H1 (cell line): ENCODE results near the gene CD96. TPM values are rescaled to one million over a fixed set of nuclear protein-coding genes. Genes with fewer than 3 reads are reported as not detected.
A peak's percentile ranks its signal among the peaks of the same experiment; 100 is the strongest.

Experiments
- CTCF ChIA-PET: fragments of 300-600 bp; sonication (Branson Sonifier 250); formaldehyde crosslinking; loops from one replicate; lab custom pipeline; 2021; ENCODE audit not compliant: partially characterized antibody; lab: Charles Lee
- POLR2A ChIA-PET: fragments of 300-600 bp; sonication (Branson Sonifier 250); formaldehyde crosslinking; loops from one replicate; lab custom pipeline; 2021; ENCODE audit warnings: inconsistent platforms; ENCODE audit not compliant: partially characterized antibody; lab: Charles Lee
- DNase-seq, 2 experiments: peaks; one replicate each; pipeline versions ENCODE4 v3.0.0 to v3.0.0-alpha.2; 2010 to 2022; ENCODE audit warnings: low spot score in 2 of 2, low read depth in 1 of 2, mixed read lengths in 1 of 2
- FAIRE-seq: peaks from 2 replicates; lab custom pipeline; 2011; peaks lifted over from hg19 to GRCh38; lab: Jason Lieb, UNC
- H2AFZ ChIP-seq: 2 replicates; pipeline ENCODE4 v1.8.1; 2012; ENCODE audit warnings: low read length, inconsistent platforms
- H2AK5ac ChIP-seq: 2 replicates; pipeline ENCODE4 v1.6.1; 2013; ENCODE audit warnings: low read depth, low read length
- H2BK120ac ChIP-seq: replicated peaks from 2 replicates; pipeline ENCODE3; 2013; ENCODE audit warnings: low read depth, low read length, inconsistent platforms
- H2BK12ac ChIP-seq: 2 replicates; pipeline ENCODE4 v1.6.1; 2013; ENCODE audit warnings: low read depth, low read length
- H2BK15ac ChIP-seq: 2 replicates; pipeline ENCODE4 v1.6.1; 2013; ENCODE audit warnings: low read length
- H2BK20ac ChIP-seq: 2 replicates; pipeline ENCODE4 v1.6.1; 2013; ENCODE audit warnings: low read length
- H2BK5ac ChIP-seq: 2 replicates; pipeline ENCODE4 v1.6.1; 2013; ENCODE audit warnings: low read depth, low read length
- H3K14ac ChIP-seq: 2 replicates; pipeline ENCODE4 v1.6.1; 2013; ENCODE audit warnings: inconsistent platforms; ENCODE audit not compliant: insufficient read length
- H3K18ac ChIP-seq: 2 replicates; pipeline ENCODE4 v1.6.1; 2013; ENCODE audit warnings: low read length; ENCODE audit errors: extremely low read depth
- H3K23ac ChIP-seq: 2 replicates; pipeline ENCODE4 v1.6.1; 2013; ENCODE audit warnings: inconsistent platforms; ENCODE audit not compliant: insufficient read length
- H3K23me2 ChIP-seq: 2 replicates; pipeline ENCODE4 v1.6.1; 2013; ENCODE audit warnings: low read depth, low read length
- H3K27ac ChIP-seq: 2 replicates; pipeline ENCODE4 v1.6.1; 2011; ENCODE audit warnings: low read depth, low read length, inconsistent platforms
- H3K27me3 ChIP-seq, 4 experiments: replicated peaks in 1 of 4; 1 replicate in 1 of 4; 2 replicates in 3 of 4; pipeline versions ENCODE4 v1.6.1 to v1.8.1; 2011 to 2013; ENCODE audit warnings: low read length in 3 of 4, mild to moderate bottlenecking in 3 of 4, inconsistent platforms in 2 of 4, mixed read lengths in 2 of 4, moderate library complexity in 1 of 4; ENCODE audit not compliant: control insufficient read depth in 3 of 4, insufficient read depth in 3 of 4; ENCODE audit errors: extremely low read depth in 1 of 4
- H3K36me3 ChIP-seq, 4 experiments: 2 replicates each; pipeline versions ENCODE4 v1.6.1 to v1.8.1; 2011 to 2013; ENCODE audit warnings: mild to moderate bottlenecking in 4 of 4, low read length in 3 of 4, moderate library complexity in 2 of 4, control low read depth in 1 of 4, inconsistent platforms in 1 of 4; ENCODE audit not compliant: insufficient read depth in 4 of 4, control insufficient read depth in 2 of 4
- H3K4ac ChIP-seq: replicated peaks from 2 replicates; pipeline ENCODE3; 2013; ENCODE audit warnings: low read length, low read depth, mixed read lengths, inconsistent platforms; ENCODE audit not compliant: insufficient read length
- H3K4me1 ChIP-seq, 4 experiments: replicated peaks in 1 of 4; 1 replicate in 1 of 4; 2 replicates in 3 of 4; pipeline versions ENCODE4 v1.6.1 to v1.8.1; 2011 to 2013; ENCODE audit warnings: low read length in 3 of 4, inconsistent platforms in 2 of 4, mixed read lengths in 1 of 4; ENCODE audit not compliant: insufficient read depth in 4 of 4, control insufficient read depth in 3 of 4
- H3K4me2 ChIP-seq, 2 experiments: 2 replicates each; pipeline versions ENCODE4 v1.6.1 to v1.8.1; 2011 to 2013; ENCODE audit warnings: low read depth in 2 of 2, low read length in 2 of 2, control low read depth in 1 of 2, inconsistent platforms in 1 of 2, mild to moderate bottlenecking in 1 of 2; ENCODE audit not compliant: insufficient read depth in 1 of 2
- H3K4me3 ChIP-seq, 4 experiments: fragments of 200-600, 300-600 bp in 1 of 4; sonication (generic), shearing (Covaris generic), sonication (Bioruptor Twin) in 1 of 4; 2 replicates each; pipeline versions ENCODE4 v1.5.1 to v1.8.1; 2011 to 2016; ENCODE audit warnings: low read length in 4 of 4, low read depth in 3 of 4, control low read depth in 2 of 4, inconsistent platforms in 2 of 4, mild to moderate bottlenecking in 2 of 4, mixed read lengths in 1 of 4, moderate library complexity in 1 of 4; ENCODE audit not compliant: insufficient read depth in 2 of 4; ENCODE audit errors: extremely low read depth in 1 of 4
- H3K56ac ChIP-seq: replicated peaks from 2 replicates; pipeline ENCODE3; 2013; ENCODE audit warnings: low read depth, mild to moderate bottlenecking, mixed read lengths, low read length, inconsistent platforms; ENCODE audit not compliant: insufficient read length
- H3K79me1 ChIP-seq: 2 replicates; pipeline ENCODE4 v1.6.1; 2013; ENCODE audit warnings: low read depth, low read length, control low read depth
- H3K79me2 ChIP-seq, 2 experiments: 2 replicates each; pipeline versions ENCODE4 v1.6.1 to v1.8.1; 2012 to 2013; ENCODE audit warnings: low read length in 2 of 2, mild to moderate bottlenecking in 2 of 2, inconsistent platforms in 1 of 2; ENCODE audit not compliant: insufficient read depth in 2 of 2, control insufficient read depth in 1 of 2
- H3K9ac ChIP-seq, 4 experiments: replicated peaks in 1 of 4; 1 replicate in 1 of 4; 2 replicates in 3 of 4; pipeline versions ENCODE4 v1.6.1 to v1.8.1; 2011 to 2013; ENCODE audit warnings: low read depth in 3 of 4, low read length in 3 of 4, control low read depth in 2 of 4, mild to moderate bottlenecking in 2 of 4, moderate library complexity in 2 of 4, inconsistent platforms in 1 of 4; ENCODE audit errors: extremely low read depth in 1 of 4
- H3K9me3 ChIP-seq, 2 experiments: 2 replicates each; pipeline versions ENCODE4 v1.6.1 to v1.8.1; 2012 to 2013; ENCODE audit warnings: mild to moderate bottlenecking in 2 of 2, moderate library complexity in 2 of 2, control low read depth in 1 of 2, inconsistent platforms in 1 of 2, low read depth in 1 of 2, low read length in 1 of 2, mixed read lengths in 1 of 2; ENCODE audit not compliant: insufficient read depth in 2 of 2
- H4K20me1 ChIP-seq, 2 experiments: replicated peaks in 1 of 2; 2 replicates each; pipeline versions ENCODE3 to v1.8.1; 2011 to 2013; ENCODE audit warnings: inconsistent platforms in 2 of 2, low read length in 2 of 2, mild to moderate bottlenecking in 1 of 2; ENCODE audit not compliant: insufficient read depth in 2 of 2, control insufficient read depth in 1 of 2
- H4K5ac ChIP-seq: 2 replicates; pipeline ENCODE4 v1.6.1; 2013; ENCODE audit warnings: low read length, low read depth, mixed read lengths, inconsistent platforms; ENCODE audit not compliant: insufficient read length
- H4K8ac ChIP-seq: 2 replicates; pipeline ENCODE4 v1.8.0; 2013; ENCODE audit warnings: mild to moderate bottlenecking, moderate library complexity, low read length, inconsistent platforms; ENCODE audit not compliant: insufficient read depth; ENCODE audit errors: extremely low read depth
- H4K91ac ChIP-seq: replicated peaks from 2 replicates; pipeline ENCODE3; 2013; ENCODE audit warnings: low read length, mixed read lengths, inconsistent platforms; ENCODE audit not compliant: insufficient read length
- CREB1 ChIP-seq: IDR thresholded peaks from 2 replicates; pipeline ENCODE4 v1.6.1; 2012; ENCODE audit warnings: inconsistent platforms
- EP300 ChIP-seq, 2 experiments: IDR thresholded peaks; 1 replicate in 1 of 2; 2 replicates in 1 of 2; pipeline ENCODE4 v1.6.1; 2011 to 2012; ENCODE audit warnings: low read depth in 2 of 2, low read length in 2 of 2, mild to moderate bottlenecking in 2 of 2, borderline replicate concordance in 1 of 2, inconsistent platforms in 1 of 2, moderate library complexity in 1 of 2
- WGBS, 2 experiments: shearing (Covaris generic) in 1 of 2; methylation state at CpG; one replicate each; pipeline versions ENCODE4 v1.1.6 to v1.1.7; 2013 to 2015; ENCODE audit warnings: low lambda C conversion rate in 2 of 2, mixed read lengths in 2 of 2, inconsistent platforms in 1 of 2, low coverage in 1 of 2, missing lambda C conversion rate in 1 of 2; ENCODE audit not compliant: insufficient replicate concordance in 2 of 2, insufficient coverage in 1 of 2, insufficient read length in 1 of 2; ENCODE audit errors: extremely low coverage in 1 of 2, missing lambda C conversion rate in 1 of 2; 5-methylcytosine and 5-hydroxymethylcytosine counted together
- polyA plus RNA-seq, 7 experiments: library from polyadenylated mRNA; depleted of rRNA in 3 of 7; stranded (reverse) in 5 of 7; unstranded in 2 of 7; fragments of >200 nt in 5 of 7; fragments of 200-250 nt in 2 of 7; gene quantifications; 1 replicate in 5 of 7; 2 replicates in 1 of 7; 4 replicates in 1 of 7; pipeline versions ENCODE4 v1.2.1 to v1.2.3, GENCODE V29; 2011 to 2013; ENCODE audit warnings: missing spikeins in 2 of 7, mixed read lengths in 2 of 7
- total RNA-seq: library from RNA; stranded (reverse); fragmentation: NEBNext Ultra II Directional; extraction: Animal tissue kit (Norgen Biotek cat#: 25700); gene quantifications from 2 replicates; pipeline ENCODE4 v1.2.1, GENCODE V29; 2021

CD96 gene
- total and polyA plus RNA-seq, 2 of the 8 experiments (the other 6 are each of a cell fraction or from before 2014, with no cell fraction given): not detected

DNA sequence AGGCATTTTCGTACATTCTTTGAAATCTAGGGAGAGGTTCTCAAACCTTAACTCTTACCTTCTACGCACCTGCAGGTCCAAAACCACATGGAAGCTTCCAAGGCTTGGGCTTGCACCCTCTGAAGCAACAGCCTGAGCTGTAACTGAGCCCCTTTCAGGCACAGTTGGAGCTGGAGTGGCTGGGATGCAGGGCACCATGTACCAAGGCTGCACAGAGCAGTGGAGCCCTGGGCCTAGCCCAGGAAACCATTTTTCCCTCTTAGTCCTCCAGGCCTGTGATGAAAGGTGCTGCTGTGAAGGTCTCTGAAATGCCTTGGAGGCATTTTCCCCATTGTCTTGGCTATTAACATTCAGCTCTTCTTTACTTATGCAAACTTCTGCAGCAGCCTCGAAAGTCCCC lies 120.0 kb downstream of the CD96 start:
- no peak overlapping the region for H3K9ac ChIP-seq
- no peak overlapping the region for H3K18ac ChIP-seq

More for the DNA sequence above, 120.0 kb downstream of the CD96 start:
- no peak overlapping the region for H3K4me2 ChIP-seq
- H3K27ac ChIP-seq: no peak overlapping the region
- H3K36me3 ChIP-seq: no peaks in the 10 kb centered on the region
- no peaks in the 10 kb centered on the region for H4K20me1 ChIP-seq
- H2BK12ac ChIP-seq: no peak overlapping the region
- H3K23ac ChIP-seq: no peak overlapping the region
- TF ChIP-seq CREB1 (no peak), EP300 (IDR thresholded peaks at IDR 0.05; ENCODE audit: borderline replicate concordance in 1 of 2, low read depth in 2 of 2, low read length in 2 of 2) (peak in 1 of 2 experiments; percentile 19; a peak in 1 of 3 replicates)
- no peak overlapping the region for H2AK5ac ChIP-seq
- peaks cover 9 to 16% of the 10 kb centered on the region in 2 experiments for H3K9me3 ChIP-seq
- no peak overlapping the region for H4K91ac ChIP-seq
- H3K23me2 ChIP-seq: no peaks in the 10 kb centered on the region
- FAIRE-seq (no peak), DNase-seq (no peak)
- WGBS, 2 experiments: 92% methylated on average over 2 of the region's 3 CpGs; no CpG with 5 or more reads in 1 of the 2 experiments
- no peak overlapping the region for H3K4ac ChIP-seq
- no peak overlapping the region for H4K5ac ChIP-seq
- no peaks in the 10 kb centered on the region for H3K4me1 ChIP-seq
- H3K4me3 ChIP-seq: no peak overlapping the region
- no peak overlapping the region for H4K8ac ChIP-seq
- ChIA-PET POLR2A (no interaction called here), CTCF (interaction anchor here (1.1 kb wide), 1 partner anchor 54 kb away, joined by 3 read pairs; no protein-coding TSS in a partner anchor)
- H2AFZ ChIP-seq: no peak overlapping the region
- no peak overlapping the region for H2BK5ac ChIP-seq
- H3K14ac ChIP-seq: no peak overlapping the region
- no peaks in the 10 kb centered on the region for H3K79me1 ChIP-seq
- no peaks in the 10 kb centered on the region for H3K27me3 ChIP-seq
- H2BK20ac ChIP-seq: no peak overlapping the region
- no peak overlapping the region for H3K56ac ChIP-seq
- H3K79me2 ChIP-seq: no peaks in the 10 kb centered on the region
- H2BK120ac ChIP-seq: no peak overlapping the region
- no peak overlapping the region for H2BK15ac ChIP-seq
